Measurements from ENCODE around the gene DYNLL1.
A peak's percentile ranks its signal among the peaks of the same experiment; 100 is the strongest.
"Not testable (repeated sequence)": the region's sequence is repeated elsewhere in the genome, so short reads cannot be mapped to it uniquely, and the experiment has no call there.

Gene DYNLL1

DNA sequence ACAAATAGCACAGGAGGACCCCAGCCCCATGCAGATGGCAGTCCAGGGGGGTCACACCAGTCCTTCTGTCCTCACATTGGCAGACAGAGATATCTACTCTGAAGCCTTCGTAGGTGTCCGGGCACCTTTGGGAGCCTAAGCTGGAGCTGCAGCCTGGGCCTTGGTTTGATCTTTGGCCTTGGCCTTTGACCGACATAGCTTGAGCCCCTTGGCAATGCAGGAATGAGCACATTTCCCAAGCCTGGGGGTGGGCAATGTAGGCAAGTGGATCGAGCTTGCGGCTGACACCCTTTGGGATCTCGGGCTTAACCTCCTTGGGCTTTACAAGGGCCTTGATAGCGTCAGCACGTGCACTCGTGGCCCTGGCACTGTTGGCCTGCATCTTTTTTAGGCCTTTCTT, 26.7 kb downstream of the DYNLL1 start:
- Histone ChIP-seq H3K18ac (ENCODE audit: low read length) (no peak overlapping the region), H3K4ac (ENCODE audit: low read length) (no peak overlapping the region), H3K4me3 (ENCODE audit: low read length in 2 of 2) (no peak overlapping the region), H2BK5ac (ENCODE audit: low read length) (no peak overlapping the region), H4K8ac (ENCODE audit: low read depth, low read length) (no peak overlapping the region), H3K4me1 (ENCODE audit: control insufficient read depth in 2 of 2, insufficient read depth in 1 of 2, low read depth in 1 of 2, low read length in 2 of 2) (no peaks in the 10 kb centered on the region), H3K9me3 (replicated peaks in 1 of 2; ENCODE audit: control insufficient read depth in 2 of 2, insufficient read depth in 1 of 2, low read depth in 1 of 2, low read length in 2 of 2) (no peaks in the 10 kb centered on the region), H2AFZ (ENCODE audit: low read length) (no peak overlapping the region), H2BK15ac (ENCODE audit: low read length) (no peak overlapping the region), H2BK12ac (ENCODE audit: low read length) (no peak overlapping the region), H3K23ac (ENCODE audit: low read depth, low read length, poor library complexity) (no peak overlapping the region), H3K79me1 (ENCODE audit: low read depth, low read length) (no peaks in the 10 kb centered on the region), H3K4me2 (ENCODE audit: insufficient read depth, low read length, poor library complexity, severe bottlenecking) (no peak overlapping the region), H3K14ac (ENCODE audit: low read length) (no peak overlapping the region), H3K9ac (ENCODE audit: low read depth, low read length, poor library complexity) (no peak overlapping the region), H2AK5ac (ENCODE audit: low read depth, low read length) (no peak overlapping the region), H3K27me3 (ENCODE audit: control insufficient read depth in 3 of 3, insufficient read depth in 3 of 3, low read depth in 1 of 3, low read length in 3 of 3) (no peaks in the 10 kb centered on the region), H3K36me3 (replicated peaks in 1 of 2; ENCODE audit: control insufficient read depth in 2 of 2, insufficient read depth in 2 of 2, low read length in 2 of 2) (peaks cover 4 to 63% of the 10 kb centered on the region in 2 donors), H2BK120ac (ENCODE audit: low read depth, low read length) (no peak overlapping the region), H4K91ac (ENCODE audit: low read depth, low read length, poor library complexity) (no peak overlapping the region), H3K27ac (replicated peaks; ENCODE audit: low read length) (no peak overlapping the region)
- no peak for DNase-seq (ENCODE audit: low spot score)
- no CpG with 5 or more reads among the region's 9 CpGs for WGBS, 2 donors (ENCODE audit: extremely low coverage in 2 of 2, insufficient read length in 2 of 2, insufficient replicate concordance in 1 of 2)

- Histone ChIP-seq H3K4me3 (ENCODE audit: low read length in 2 of 2) (peak within 1 kb of the TSS; percentile 87 to 98), H2BK15ac (ENCODE audit: low read length) (no peak within 1 kb of the TSS), H2BK12ac (ENCODE audit: low read length) (no peak within 1 kb of the TSS), H3K79me1 (ENCODE audit: low read depth, low read length) (no peaks in the 10 kb centered on the region), H3K18ac (ENCODE audit: low read length) (peak within 1 kb of the TSS; percentile 98), H2AK5ac (ENCODE audit: low read depth, low read length) (no peak within 1 kb of the TSS), H2BK5ac (ENCODE audit: low read length) (no peak within 1 kb of the TSS), H3K14ac (ENCODE audit: low read length) (no peak within 1 kb of the TSS), H3K4me1 (ENCODE audit: control insufficient read depth in 2 of 2, insufficient read depth in 1 of 2, low read depth in 1 of 2, low read length in 2 of 2) (peaks cover 0 to 7% of the 10 kb centered on the region in 2 donors), H4K91ac (ENCODE audit: low read depth, low read length, poor library complexity) (no peak within 1 kb of the TSS), H3K9ac (ENCODE audit: low read depth, low read length, poor library complexity) (peak within 1 kb of the TSS; percentile 96), H4K8ac (ENCODE audit: low read depth, low read length) (peak within 1 kb of the TSS; percentile 86), H3K4me2 (ENCODE audit: insufficient read depth, low read length, poor library complexity, severe bottlenecking) (peak within 1 kb of the TSS; percentile 83), H3K36me3 (replicated peaks in 1 of 2; ENCODE audit: control insufficient read depth in 2 of 2, insufficient read depth in 2 of 2, low read length in 2 of 2) (peaks cover 2 to 17% of the 10 kb centered on the region in 2 donors), H3K27me3 (ENCODE audit: control insufficient read depth in 3 of 3, insufficient read depth in 3 of 3, low read depth in 1 of 3, low read length in 3 of 3) (no peaks in the 10 kb centered on the region), H3K23ac (ENCODE audit: low read depth, low read length, poor library complexity) (peak within 1 kb of the TSS; percentile 75), H3K4ac (ENCODE audit: low read length) (no peak within 1 kb of the TSS), H3K9me3 (replicated peaks in 1 of 2; ENCODE audit: control insufficient read depth in 2 of 2, insufficient read depth in 1 of 2, low read depth in 1 of 2, low read length in 2 of 2) (no peaks in the 10 kb centered on the region), H3K27ac (replicated peaks; ENCODE audit: low read length) (peak within 1 kb of the TSS; percentile 94), H2AFZ (ENCODE audit: low read length) (peak within 1 kb of the TSS; percentile 94), H2BK120ac (ENCODE audit: low read depth, low read length) (no peak within 1 kb of the TSS)
- peak; percentile 88 for DNase-seq (ENCODE audit: low spot score)
- WGBS, 2 donors (ENCODE audit: extremely low coverage in 2 of 2, insufficient read length in 2 of 2, insufficient replicate concordance in 1 of 2): no CpG with 5 or more reads among the region's 38 CpGs
These were observed 33.1 kb downstream of the DYNLL1 start, which contains the start of gene COQ5 for GRCh38 chr12:120528861-120529525. Gene COQ5 (minus strand): TSS chr12:120529158. CDS start chr12:120529141, 17 bp downstream.

DNA sequence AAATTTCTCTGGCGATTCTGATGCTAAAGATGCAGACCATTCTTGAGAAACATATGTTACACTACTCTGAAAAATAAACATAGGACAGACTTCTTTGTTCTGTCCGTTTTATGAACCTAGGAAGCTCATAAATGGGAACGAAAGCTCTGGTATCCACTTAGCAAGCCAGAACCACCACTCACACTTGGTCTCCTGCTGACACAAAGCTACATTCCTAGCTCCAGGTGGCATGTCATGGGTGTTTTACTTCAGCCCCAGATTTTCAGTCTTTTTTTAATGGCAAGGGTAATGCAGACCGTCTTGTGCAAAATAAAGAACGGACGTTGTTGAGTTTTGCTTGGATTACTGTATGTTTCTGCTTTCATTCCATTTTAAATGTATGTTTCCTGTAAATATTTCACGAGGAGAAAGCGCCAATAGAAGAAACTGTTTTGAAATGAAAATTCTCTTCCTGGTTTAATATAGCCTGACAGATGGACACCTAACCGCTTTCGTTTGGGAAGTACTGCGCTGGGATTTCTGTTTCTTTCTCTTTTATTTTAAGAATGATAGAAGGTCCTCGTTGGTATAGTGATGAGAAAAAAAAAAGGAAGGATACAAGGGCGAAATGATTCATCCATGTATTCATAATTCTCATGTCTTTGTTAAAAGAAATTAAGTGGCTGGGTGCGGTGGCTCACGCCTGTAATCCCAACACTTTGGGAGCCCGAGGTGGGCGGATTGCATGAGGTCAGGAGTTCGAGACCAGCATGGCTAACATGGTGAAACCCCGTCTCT, 33.9 kb downstream of the DYNLL1 start:
- Histone ChIP-seq H3K18ac (ENCODE audit: low read length) (no peak overlapping the region), H3K4me1 (ENCODE audit: control insufficient read depth in 2 of 2, insufficient read depth in 1 of 2, low read depth in 1 of 2, low read length in 2 of 2) (peaks cover 0 to 7% of the 10 kb centered on the region in 2 donors), H3K36me3 (replicated peaks in 1 of 2; ENCODE audit: control insufficient read depth in 2 of 2, insufficient read depth in 2 of 2, low read length in 2 of 2) (peaks cover 2 to 14% of the 10 kb centered on the region in 2 donors), H3K4me3 (ENCODE audit: low read length in 2 of 2) (peak overlapping the region in 1 of 2 donors; percentile 87), H3K14ac (ENCODE audit: low read length) (no peak overlapping the region), H3K79me1 (ENCODE audit: low read depth, low read length) (peaks cover 5% of the 10 kb centered on the region), H4K8ac (ENCODE audit: low read depth, low read length) (no peak overlapping the region), H2AK5ac (ENCODE audit: low read depth, low read length) (no peak overlapping the region), H3K4ac (ENCODE audit: low read length) (no peak overlapping the region), H3K4me2 (ENCODE audit: insufficient read depth, low read length, poor library complexity, severe bottlenecking) (no peak overlapping the region), H2AFZ (ENCODE audit: low read length) (peak overlapping the region; percentile 94), H3K27me3 (ENCODE audit: control insufficient read depth in 3 of 3, insufficient read depth in 3 of 3, low read depth in 1 of 3, low read length in 3 of 3) (no peaks in the 10 kb centered on the region), H2BK5ac (ENCODE audit: low read length) (no peak overlapping the region), H2BK15ac (ENCODE audit: low read length) (no peak overlapping the region), H2BK120ac (ENCODE audit: low read depth, low read length) (no peak overlapping the region), H3K9ac (ENCODE audit: low read depth, low read length, poor library complexity) (no peak overlapping the region), H3K9me3 (replicated peaks in 1 of 2; ENCODE audit: control insufficient read depth in 2 of 2, insufficient read depth in 1 of 2, low read depth in 1 of 2, low read length in 2 of 2) (no peaks in the 10 kb centered on the region), H3K23ac (ENCODE audit: low read depth, low read length, poor library complexity) (no peak overlapping the region), H3K27ac (replicated peaks; ENCODE audit: low read length) (no peak overlapping the region), H4K91ac (ENCODE audit: low read depth, low read length, poor library complexity) (no peak overlapping the region), H2BK12ac (ENCODE audit: low read length) (no peak overlapping the region)
- DNase-seq (ENCODE audit: low spot score): peak; percentile 11
- no CpG with 5 or more reads among the region's 19 CpGs for WGBS, 2 donors (ENCODE audit: extremely low coverage in 2 of 2, insufficient read length in 2 of 2, insufficient replicate concordance in 1 of 2)

GRCh38 chr12:120530418-120530761, 34.5 kb downstream of the DYNLL1 start:
- not testable (repeated sequence) for H3K4ac ChIP-seq (ENCODE audit: low read length); H4K8ac ChIP-seq (ENCODE audit: low read depth, low read length); H3K23ac ChIP-seq (ENCODE audit: low read depth, low read length, poor library complexity); H3K4me2 ChIP-seq (ENCODE audit: insufficient read depth, low read length, poor library complexity, severe bottlenecking); H2BK12ac ChIP-seq (ENCODE audit: low read length); H3K27me3 ChIP-seq (ENCODE audit: control insufficient read depth in 3 of 3, insufficient read depth in 3 of 3, low read depth in 1 of 3, low read length in 3 of 3); H3K27ac ChIP-seq (replicated peaks; ENCODE audit: low read length); H3K9me3 ChIP-seq (replicated peaks in 1 of 2; ENCODE audit: control insufficient read depth in 2 of 2, insufficient read depth in 1 of 2, low read depth in 1 of 2, low read length in 2 of 2); H2AFZ ChIP-seq (ENCODE audit: low read length); DNase-seq (ENCODE audit: low spot score); H3K14ac ChIP-seq (ENCODE audit: low read length); H2AK5ac ChIP-seq (ENCODE audit: low read depth, low read length); H3K18ac ChIP-seq (ENCODE audit: low read length); H3K9ac ChIP-seq (ENCODE audit: low read depth, low read length, poor library complexity); H3K4me3 ChIP-seq (ENCODE audit: low read length in 2 of 2); H2BK120ac ChIP-seq (ENCODE audit: low read depth, low read length); H3K79me1 ChIP-seq (ENCODE audit: low read depth, low read length); H2BK5ac ChIP-seq (ENCODE audit: low read length); H4K91ac ChIP-seq (ENCODE audit: low read depth, low read length, poor library complexity); H2BK15ac ChIP-seq (ENCODE audit: low read length)
- Histone ChIP-seq H3K36me3 (replicated peaks in 1 of 2; ENCODE audit: control insufficient read depth in 2 of 2, insufficient read depth in 2 of 2, low read length in 2 of 2) (peaks cover 0 to 12% of the 10 kb centered on the region in 2 donors), H3K4me1 (ENCODE audit: control insufficient read depth in 2 of 2, insufficient read depth in 1 of 2, low read depth in 1 of 2, low read length in 2 of 2) (peaks cover 0 to 10% of the 10 kb centered on the region in 2 donors)
